HepG2 (cell line): ENCODE measurements around the gene GLB1L. TPM values are rescaled to one million over a fixed set of nuclear protein-coding genes. Genes with fewer than 3 reads are reported as not detected.

ENCODE experiments used
- ATAD3A ChIP-seq: sonication (generic); formaldehyde crosslinking; IDR thresholded peaks from 2 replicates; pipeline ENCODE4 v1.4.0; 2020; ENCODE audit warnings: missing genetic modification reagents
- CBX5 ChIP-seq: sonication (generic); formaldehyde crosslinking; IDR thresholded peaks from 2 replicates; pipeline ENCODE4 v1.4.0; 2020; ENCODE audit warnings: missing genetic modification reagents, borderline replicate concordance
- CEBPG ChIP-seq: IDR thresholded peaks from 2 replicates; pipeline ENCODE4 v1.6.1; 2016
- DNMT3B ChIP-seq: conservative IDR thresholded peaks from 2 replicates; pipeline ENCODE4 v1.6.1; 2016; ENCODE audit warnings: missing biosample characterization, control low read depth
- ELF1 ChIP-seq: sonication (generic); formaldehyde crosslinking; IDR thresholded peaks from 2 replicates; pipeline ENCODE4 v1.4.0; 2020; ENCODE audit warnings: missing genetic modification reagents
- ELF3 ChIP-seq: IDR thresholded peaks from 2 replicates; pipeline ENCODE4 v1.6.1; 2016; ENCODE audit warnings: missing genetic modification reagents, missing compliant biosample characterization
- ERF ChIP-seq: IDR thresholded peaks from 2 replicates; pipeline ENCODE4 v1.6.1; 2018; ENCODE audit warnings: missing biosample characterization, missing genetic modification reagents
- FOXC1 ChIP-seq: sonication (generic); formaldehyde crosslinking; IDR thresholded peaks from 2 replicates; pipeline ENCODE4 v1.8.0; 2022; ENCODE audit warnings: mild to moderate bottlenecking, missing genetic modification reagents, borderline replicate concordance
- IKZF1 ChIP-seq: fragments of 450-650 bp; IDR thresholded peaks from 2 replicates; pipeline ENCODE4 v1.7.1; 2016
- ISX ChIP-seq: sonication (generic); formaldehyde crosslinking; conservative IDR thresholded peaks from 2 replicates; pipeline ENCODE4 v1.5.0; 2020; ENCODE audit warnings: missing genetic modification reagents
- KDM3A ChIP-seq: IDR thresholded peaks from 2 replicates; pipeline ENCODE4 v1.6.1; 2018; ENCODE audit warnings: low read depth, missing compliant biosample characterization
- MIXL1 ChIP-seq: IDR thresholded peaks from 2 replicates; pipeline ENCODE4 v1.6.1; 2016
- PAX8 ChIP-seq: sonication (generic); formaldehyde crosslinking; IDR thresholded peaks from 2 replicates; pipeline ENCODE4 v1.8.0; 2022; ENCODE audit warnings: mild to moderate bottlenecking, missing genetic modification reagents, borderline replicate concordance
- PHF5A ChIP-seq: IDR thresholded peaks from one replicate; pipeline ENCODE4 v1.6.1; 2018; ENCODE audit warnings: low read depth, missing genetic modification reagents; ENCODE audit not compliant: unreplicated experiment
- PRPF4 ChIP-seq: fragments of 200-400 bp; formaldehyde crosslinking; IDR thresholded peaks from 2 replicates; pipeline ENCODE4 v1.6.1; 2016; ENCODE audit warnings: low read length, low read depth; ENCODE audit not compliant: poor library complexity, severe bottlenecking
- RXRB ChIP-seq: IDR thresholded peaks from 2 replicates; pipeline ENCODE4 v1.6.1; 2016; ENCODE audit warnings: borderline replicate concordance, missing genetic modification reagents, missing compliant biosample characterization
- SMAD9 ChIP-seq: sonication (generic); formaldehyde crosslinking; IDR thresholded peaks from 2 replicates; pipeline ENCODE4 v1.5.1; 2020; ENCODE audit warnings: mild to moderate bottlenecking, missing genetic modification reagents
- SRSF4 ChIP-seq: fragments of 200-400 bp; formaldehyde crosslinking; IDR thresholded peaks from one replicate; pipeline ENCODE4 v1.6.1; 2018; ENCODE audit warnings: mild to moderate bottlenecking, low read depth, low read length, moderate library complexity; ENCODE audit not compliant: poor library complexity, severe bottlenecking
- STAG1 ChIP-seq: sonication (generic); formaldehyde crosslinking; IDR thresholded peaks from 2 replicates; pipeline ENCODE4 v1.4.0; 2020; ENCODE audit warnings: missing genetic modification reagents
- TEAD3 ChIP-seq: optimal IDR thresholded peaks from 2 replicates; pipeline ENCODE3; 2016; ENCODE audit warnings: borderline replicate concordance
- ZFX ChIP-seq: sonication (generic); formaldehyde crosslinking; IDR thresholded peaks from 2 replicates; pipeline ENCODE4 v1.4.0; 2020; ENCODE audit warnings: mild to moderate bottlenecking, low read depth, missing genetic modification reagents, moderate library complexity
- ZGPAT ChIP-seq: IDR thresholded peaks from 2 replicates; pipeline ENCODE4 v1.6.1; 2016; ENCODE audit warnings: mild to moderate bottlenecking
- ZNF124 ChIP-seq: sonication (generic); formaldehyde crosslinking; IDR thresholded peaks from 2 replicates; pipeline ENCODE4 v1.4.0; 2020; ENCODE audit warnings: missing genetic modification reagents
- ZNF510 ChIP-seq: sonication (generic); formaldehyde crosslinking; IDR thresholded peaks from 2 replicates; pipeline ENCODE4 v1.4.0; 2020; ENCODE audit warnings: low read depth, mild to moderate bottlenecking, missing genetic modification reagents
- ZNF629 ChIP-seq: sonication (generic); formaldehyde crosslinking; conservative IDR thresholded peaks from 2 replicates; pipeline ENCODE4 v1.5.0; 2020; ENCODE audit warnings: missing genetic modification reagents
- polyA plus RNA-seq, 8 experiments: library from polyadenylated mRNA; depleted of rRNA in 3 of 8; stranded (reverse) in 7 of 8; unstranded in 1 of 8; fragments of >200 nt; fragmentation: Illumina TruSeq in 4 of 8; extraction: Trizol in 4 of 8; gene quantifications; 2 replicates each; pipeline versions ENCODE4 v1.2.1 to v1.2.3, GENCODE V29; 2011 to 2016; ENCODE audit warnings: low read depth in 4 of 8, missing spikeins in 1 of 8, mixed read lengths in 1 of 8; ENCODE audit not compliant: insufficient read depth in 1 of 8
- total RNA-seq, 5 experiments: library from RNA; depleted of rRNA; stranded (reverse); fragments of >200 nt; fragmentation: Illumina TruSeq; extraction: Trizol; gene quantifications; 2 replicates each; pipeline ENCODE4 v1.2.3, GENCODE V29; 2016; ENCODE audit warnings: low read depth in 1 of 5
- TF ChIP-seq, protein P1 (sequence below): sonication (generic); formaldehyde crosslinking; IDR thresholded peaks from 2 replicates; pipeline ENCODE4 v1.8.0; 2023; ENCODE audit warnings: mild to moderate bottlenecking, missing genetic modification reagents
- TF ChIP-seq, protein P2 (sequence below): sonication (generic); formaldehyde crosslinking; IDR thresholded peaks from 2 replicates; pipeline ENCODE4 v1.5.0; 2020; ENCODE audit warnings: missing genetic modification reagents, mild to moderate bottlenecking, borderline replicate concordance
- TF ChIP-seq, protein P3 (sequence below): sonication (generic); formaldehyde crosslinking; IDR thresholded peaks from 2 replicates; pipeline ENCODE4 v1.4.0; 2020; ENCODE audit warnings: missing genetic modification reagents

GLB1L gene
- total and polyA plus RNA-seq, 2 of the 13 experiments (the other 11 are each of a cell fraction or from before 2014, with no cell fraction given) = 6.8 to 7.3 TPM

DNA sequence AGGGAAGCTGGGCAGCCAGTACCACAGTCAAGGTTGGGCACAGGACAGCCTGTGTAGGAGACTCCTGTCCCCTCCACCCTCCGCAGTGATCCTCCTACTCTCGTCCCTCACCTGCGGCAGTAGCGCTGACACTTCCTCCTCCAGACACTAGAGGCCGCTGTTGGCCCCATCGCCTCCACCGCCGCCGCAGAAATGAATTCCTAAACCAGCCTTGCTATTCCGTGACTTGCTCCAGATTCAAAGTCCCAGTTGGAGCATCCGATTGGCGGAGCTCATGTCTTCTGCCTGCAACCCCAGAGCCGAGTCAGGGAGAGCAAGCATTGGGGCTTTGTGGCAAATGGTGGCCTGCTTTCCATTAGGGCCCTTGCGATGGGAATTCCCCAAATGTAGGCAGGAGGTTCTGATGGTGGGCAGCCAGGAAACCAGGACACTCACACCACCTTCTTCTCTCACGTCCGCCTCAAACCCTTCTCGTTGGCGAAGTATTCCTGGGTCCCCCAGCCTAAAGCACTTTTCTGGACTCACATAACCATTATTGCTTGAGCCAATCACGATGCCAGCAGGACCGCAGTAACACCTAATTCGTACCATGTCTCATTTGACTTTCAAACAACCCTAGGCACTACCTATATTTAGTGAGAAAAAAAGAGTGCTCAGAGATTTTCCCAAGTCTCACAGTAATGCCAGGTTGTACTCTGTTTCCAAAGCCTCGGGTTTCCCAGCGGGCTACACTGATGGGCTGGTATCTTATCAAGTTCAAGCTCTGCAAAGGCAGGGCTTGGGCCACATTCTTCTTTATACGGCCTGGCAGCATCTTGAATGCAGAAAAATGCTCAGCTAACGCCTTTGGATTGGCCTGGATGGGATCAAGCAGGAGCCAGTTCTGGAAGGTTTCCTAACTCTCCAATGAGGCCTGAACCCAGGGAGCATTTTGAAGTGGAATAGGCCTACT is 32.7 kb upstream of the GLB1L start (continued):
- peak; percentile 81 for TF ChIP-seq ZNF510 (CRISPR knock-in tag)
- TF ChIP-seq ATAD3A (CRISPR knock-in tag) = no peak
- no peak for TF ChIP-seq PRPF4
- TF ChIP-seq FOXC1 (CRISPR knock-in tag) = 0 out of 2 replicates have a peak, but pooled peaks have one; percentile 6
- TF ChIP-seq ZFX = peak; percentile 45; the same call in 1 of the 2 replicates
- TF ChIP-seq MIXL1 (CRISPR knock-in tag) = 0 out of 2 replicates have a peak, but pooled peaks have one; percentile 27
- no peak for TF ChIP-seq SRSF4
- TF ChIP-seq, protein P1, sequence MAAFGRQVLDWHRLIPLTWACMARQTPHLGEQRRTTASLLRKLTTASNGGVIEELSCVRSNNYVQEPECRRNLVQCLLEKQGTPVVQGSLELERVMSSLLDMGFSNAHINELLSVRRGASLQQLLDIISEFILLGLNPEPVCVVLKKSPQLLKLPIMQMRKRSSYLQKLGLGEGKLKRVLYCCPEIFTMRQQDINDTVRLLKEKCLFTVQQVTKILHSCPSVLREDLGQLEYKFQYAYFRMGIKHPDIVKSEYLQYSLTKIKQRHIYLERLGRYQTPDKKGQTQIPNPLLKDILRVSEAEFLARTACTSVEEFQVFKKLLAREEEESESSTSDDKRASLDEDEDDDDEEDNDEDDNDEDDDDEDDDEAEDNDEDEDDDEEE = peak; percentile 70
- peak; percentile 73 for TF ChIP-seq STAG1
- no peak for TF ChIP-seq ZNF629
- TF ChIP-seq CBX5 (CRISPR knock-in tag) = peak; percentile 74; the same call in 1 of the 2 replicates
- TF ChIP-seq ERF = peak; percentile 87
- TF ChIP-seq ZNF124 (CRISPR knock-in tag) = peak; percentile 49; the same call in 1 of the 2 replicates
- no peak for TF ChIP-seq IKZF1
- 0 out of 2 replicates have a peak, but pooled peaks have one; percentile 20 for TF ChIP-seq CEBPG
- 0 out of 2 replicates have a peak, but pooled peaks have one; percentile 57 for TF ChIP-seq SMAD9 (CRISPR knock-in tag)
- peak; percentile 64 for TF ChIP-seq ELF3 (CRISPR knock-in tag)
- TF ChIP-seq KDM3A = no peak
- peak; percentile 46 for TF ChIP-seq ZGPAT (CRISPR knock-in tag)
- TF ChIP-seq PHF5A = peak; percentile 64
- TF ChIP-seq, protein P2, sequence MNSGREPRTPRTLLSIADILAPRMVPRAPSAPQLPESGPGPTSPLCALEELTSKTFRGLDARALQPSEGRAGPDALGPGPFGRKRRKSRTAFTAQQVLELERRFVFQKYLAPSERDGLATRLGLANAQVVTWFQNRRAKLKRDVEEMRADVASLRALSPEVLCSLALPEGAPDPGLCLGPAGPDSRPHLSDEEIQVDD (CRISPR knock-in tag) = no peak
- TF ChIP-seq RXRB (CRISPR knock-in tag) = peak; percentile 39; the same call in 1 of the 2 replicates
- TF ChIP-seq TEAD3 = peak; percentile 88
- TF ChIP-seq ELF1 (CRISPR knock-in tag) = peak; percentile 53; the same call in 1 of the 2 replicates
- TF ChIP-seq, protein P3, sequence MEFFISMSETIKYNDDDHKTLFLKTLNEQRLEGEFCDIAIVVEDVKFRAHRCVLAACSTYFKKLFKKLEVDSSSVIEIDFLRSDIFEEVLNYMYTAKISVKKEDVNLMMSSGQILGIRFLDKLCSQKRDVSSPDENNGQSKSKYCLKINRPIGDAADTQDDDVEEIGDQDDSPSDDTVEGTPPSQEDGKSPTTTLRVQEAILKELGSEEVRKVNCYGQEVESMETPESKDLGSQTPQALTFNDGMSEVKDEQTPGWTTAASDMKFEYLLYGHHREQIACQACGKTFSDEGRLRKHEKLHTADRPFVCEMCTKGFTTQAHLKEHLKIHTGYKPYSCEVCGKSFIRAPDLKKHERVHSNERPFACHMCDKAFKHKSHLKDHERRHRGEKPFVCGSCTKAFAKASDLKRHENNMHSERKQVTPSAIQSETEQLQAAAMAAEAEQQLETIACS (CRISPR knock-in tag) = no peak
- TF ChIP-seq ISX (CRISPR knock-in tag) = no peak
- TF ChIP-seq DNMT3B (CRISPR knock-in tag) = peak; percentile 71; the same call in 1 of the 2 replicates
- TF ChIP-seq PAX8 (CRISPR knock-in tag) = no peak
